ENCODE results near the gene PXDC1.

GRCh38 chr6:3729603-3730344 is 21.7 kb downstream of the PXDC1 start:
- TF ChIP-seq, protein P1, sequence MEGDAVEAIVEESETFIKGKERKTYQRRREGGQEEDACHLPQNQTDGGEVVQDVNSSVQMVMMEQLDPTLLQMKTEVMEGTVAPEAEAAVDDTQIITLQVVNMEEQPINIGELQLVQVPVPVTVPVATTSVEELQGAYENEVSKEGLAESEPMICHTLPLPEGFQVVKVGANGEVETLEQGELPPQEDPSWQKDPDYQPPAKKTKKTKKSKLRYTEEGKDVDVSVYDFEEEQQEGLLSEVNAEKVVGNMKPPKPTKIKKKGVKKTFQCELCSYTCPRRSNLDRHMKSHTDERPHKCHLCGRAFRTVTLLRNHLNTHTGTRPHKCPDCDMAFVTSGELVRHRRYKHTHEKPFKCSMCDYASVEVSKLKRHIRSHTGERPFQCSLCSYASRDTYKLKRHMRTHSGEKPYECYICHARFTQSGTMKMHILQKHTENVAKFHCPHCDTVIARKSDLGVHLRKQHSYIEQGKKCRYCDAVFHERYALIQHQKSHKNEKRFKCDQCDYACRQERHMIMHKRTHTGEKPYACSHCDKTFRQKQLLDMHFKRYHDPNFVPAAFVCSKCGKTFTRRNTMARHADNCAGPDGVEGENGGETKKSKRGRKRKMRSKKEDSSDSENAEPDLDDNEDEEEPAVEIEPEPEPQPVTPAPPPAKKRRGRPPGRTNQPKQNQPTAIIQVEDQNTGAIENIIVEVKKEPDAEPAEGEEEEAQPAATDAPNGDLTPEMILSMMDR (IDR thresholded peaks at IDR 0.05): no peak
- no peak for TF ChIP-seq POLR2A (IDR thresholded peaks at IDR 0.05)

All from right lobe of liver (tissue), 4 donors.